Stimulated activated CD4-positive, alpha-beta T cell treated with anti-CD3 and anti-CD28 coated beads, Interleukin-12 subunit alpha, Interleukin-12 subunit beta, amount 100 ng/mL, for 4 hours (primary cell): Measurements from ENCODE around the gene AKNAD1.
"Not testable (repeated sequence)": the region's sequence is repeated elsewhere in the genome, so short reads cannot be mapped to it uniquely, and the experiment has no call there.

Source experiments
- DNase-seq: peaks from one replicate; pipeline ENCODE4 v3.0.0-alpha.2; 2020

Gene AKNAD1, protein sequence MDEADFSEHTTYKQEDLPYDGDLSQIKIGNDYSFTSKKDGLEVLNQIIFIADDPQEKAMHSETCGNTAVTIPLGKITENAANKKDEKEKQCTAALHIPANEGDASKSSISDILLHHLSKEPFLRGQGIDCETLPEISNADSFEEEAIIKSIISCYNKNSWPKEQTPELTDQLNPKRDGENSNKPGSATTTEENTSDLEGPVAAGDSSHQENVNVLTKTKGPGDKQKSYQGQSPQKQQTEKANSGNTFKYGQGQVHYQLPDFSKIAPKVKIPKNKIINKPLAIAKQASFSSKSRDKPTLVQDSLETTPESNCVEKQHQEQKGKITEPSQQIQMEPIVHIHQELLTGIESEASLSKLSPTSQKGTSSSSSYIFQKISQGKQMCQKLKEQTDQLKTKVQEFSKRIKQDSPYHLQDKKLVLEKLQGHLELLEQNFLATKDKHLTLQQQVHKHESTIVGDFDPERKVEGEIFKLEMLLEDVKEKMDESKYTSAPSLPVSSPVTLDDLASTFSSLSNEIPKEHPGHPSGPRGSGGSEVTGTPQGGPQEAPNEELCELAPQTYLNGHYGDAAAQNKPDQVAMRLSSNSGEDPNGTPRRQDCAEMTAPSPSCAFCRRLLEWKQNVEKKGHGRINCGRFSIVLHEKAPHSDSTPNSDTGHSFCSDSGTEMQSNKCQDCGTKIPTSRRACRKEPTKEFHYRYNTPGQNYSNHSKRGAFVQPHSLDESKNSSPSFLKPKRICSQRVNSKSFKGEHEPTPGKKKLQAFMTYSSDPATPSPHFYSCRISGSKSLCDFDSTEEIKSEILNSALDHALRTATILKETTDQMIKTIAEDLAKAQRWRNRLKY

DNA sequence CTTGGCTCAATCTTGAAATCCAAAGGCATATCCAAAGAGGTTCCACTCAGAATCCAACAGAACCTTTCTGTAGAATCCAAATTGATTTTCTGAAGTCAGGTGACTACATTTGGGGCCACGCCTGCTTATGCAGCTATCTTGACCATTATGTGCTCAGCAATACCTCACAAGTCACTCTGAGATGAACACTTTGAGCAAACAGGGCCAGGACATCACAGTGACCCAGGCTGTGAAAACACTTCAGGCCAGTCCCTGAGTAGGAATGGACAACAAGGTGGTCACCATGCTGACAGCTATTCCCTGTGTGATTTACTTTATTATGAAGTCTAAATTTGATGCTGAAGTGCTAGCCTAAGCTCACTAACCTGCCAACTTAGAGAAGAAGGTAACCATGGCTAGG lies at the start of gene AKNAD1:
Gene AKNAD1 (minus strand): TSS at position 101 of the 400 bp plus-strand sequence. CDS start 4,430 bp downstream, outside the sequence.
- DNase-seq: no peak

DNA sequence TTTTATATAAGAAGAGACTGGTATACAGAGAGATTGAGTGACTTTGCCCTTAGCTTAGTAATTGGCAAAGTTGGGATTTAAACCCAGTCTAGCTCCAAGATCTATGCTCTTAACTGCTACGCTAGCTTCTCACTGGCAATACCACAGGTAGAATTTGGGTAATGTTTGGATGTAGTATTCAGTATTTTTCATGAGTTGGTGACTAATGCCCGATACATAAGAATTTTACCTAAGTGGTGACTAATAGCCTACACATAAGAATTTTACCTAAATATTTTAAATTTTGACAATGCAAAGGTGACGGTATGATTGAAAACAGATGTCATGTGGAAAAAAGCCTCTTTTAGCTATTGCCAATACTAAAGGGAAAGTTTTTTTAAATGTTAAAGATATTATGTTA lies 44.2 kb upstream of the AKNAD1 start:
- no peak for DNase-seq

DNA sequence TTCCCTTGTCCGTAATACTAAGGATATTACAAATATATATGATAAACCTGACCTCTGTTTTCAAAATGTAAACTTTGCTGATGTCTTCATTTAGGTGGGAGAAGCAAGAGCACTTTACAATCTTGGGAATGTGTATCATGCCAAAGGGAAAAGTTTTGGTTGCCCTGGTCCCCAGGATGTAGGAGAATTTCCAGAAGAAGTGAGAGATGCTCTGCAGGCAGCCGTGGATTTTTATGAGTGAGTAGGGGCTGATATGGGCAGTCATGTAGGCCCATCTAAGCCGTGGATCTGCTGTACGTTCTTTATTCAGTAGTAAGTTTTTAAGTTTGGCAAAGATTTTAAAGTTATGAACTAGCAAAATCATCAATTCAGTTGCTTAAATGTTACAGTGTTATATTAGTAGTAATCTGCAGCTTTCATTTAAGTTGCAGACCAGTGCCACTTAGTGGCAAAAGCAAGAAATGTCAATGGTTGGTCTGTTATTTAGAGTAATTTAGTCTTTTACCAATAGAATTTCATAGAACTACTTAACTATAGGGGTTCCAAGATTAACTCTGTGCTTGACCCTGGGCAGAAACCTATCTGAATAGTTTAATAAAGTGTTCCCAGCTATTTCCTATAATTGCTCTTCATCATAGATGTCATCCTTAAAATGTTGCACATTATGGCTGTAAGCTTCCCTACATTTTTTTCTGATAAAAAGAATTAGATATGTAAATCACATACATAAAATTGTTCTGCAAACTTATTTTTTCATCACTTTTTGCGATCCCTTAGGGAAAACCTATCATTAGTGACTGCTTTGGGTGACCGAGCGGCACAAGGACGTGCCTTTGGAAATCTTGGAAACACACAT lies 41.2 kb upstream of the AKNAD1 start:
- DNase-seq: no peak

DNA sequence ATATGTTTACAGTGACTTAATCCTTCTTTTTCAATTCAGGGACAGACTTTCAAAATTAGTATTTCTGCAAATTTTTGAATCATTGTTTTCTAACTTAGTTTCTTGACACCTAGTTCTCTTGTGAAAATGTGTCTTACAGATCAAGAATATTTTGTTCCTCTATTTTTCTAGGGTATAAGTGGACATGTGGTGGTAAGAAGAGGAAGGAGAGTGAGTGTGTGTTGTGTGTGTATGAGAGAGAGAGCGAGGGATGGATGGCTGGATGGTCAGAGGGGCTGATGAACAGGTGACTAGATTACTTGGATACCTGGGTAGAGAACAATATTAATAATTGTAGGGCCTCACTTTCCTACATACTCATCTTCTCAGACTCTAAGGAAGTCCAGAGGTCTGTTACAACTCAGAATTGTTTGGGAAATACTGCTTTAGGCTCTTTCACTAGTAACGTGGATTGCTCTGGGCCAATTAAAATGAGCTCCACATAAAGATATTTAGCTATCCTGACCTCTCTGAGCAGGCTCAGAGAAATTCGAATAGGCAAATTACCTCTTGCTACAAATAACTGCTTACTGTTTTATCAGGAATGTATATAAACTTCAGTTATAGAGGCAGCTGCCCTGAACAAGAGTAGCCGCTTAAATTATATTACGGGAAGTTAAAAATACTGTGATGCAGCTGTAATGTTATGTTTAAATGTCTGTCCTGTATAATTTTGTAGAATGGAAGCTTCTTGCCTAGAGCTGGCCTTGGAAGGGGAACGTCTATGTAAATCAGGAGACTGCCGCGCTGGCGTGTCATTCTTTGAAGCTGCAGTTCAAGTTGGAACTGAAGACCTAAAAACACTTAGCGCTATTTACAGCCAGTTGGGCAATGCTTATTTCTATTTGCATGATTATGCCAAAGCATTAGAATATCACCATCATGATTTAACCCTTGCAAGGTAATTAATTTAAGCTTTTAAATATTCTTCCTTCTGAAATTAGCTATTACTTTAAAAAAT lies 39.6 kb upstream of the AKNAD1 start:
- no peak for DNase-seq

DNA sequence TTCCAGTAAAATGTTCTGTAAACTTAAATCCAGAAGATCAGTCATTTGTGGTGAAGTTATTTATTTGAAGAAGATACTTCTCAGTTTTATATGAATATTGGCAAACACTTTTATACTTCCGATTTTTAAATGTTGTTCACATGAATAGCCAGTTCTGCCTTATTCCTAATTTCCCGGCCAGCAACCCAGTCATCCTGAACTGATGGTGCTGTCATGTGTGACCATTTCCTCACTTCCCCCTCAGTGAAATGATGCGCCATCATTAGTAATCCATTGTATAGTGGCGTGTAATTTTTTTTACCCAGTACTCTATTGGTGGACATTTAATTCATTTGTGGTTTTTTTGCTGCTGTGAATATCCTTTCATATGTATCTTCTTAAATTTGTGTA lies 36.2 kb upstream of the AKNAD1 start:
- no peak for DNase-seq

DNA sequence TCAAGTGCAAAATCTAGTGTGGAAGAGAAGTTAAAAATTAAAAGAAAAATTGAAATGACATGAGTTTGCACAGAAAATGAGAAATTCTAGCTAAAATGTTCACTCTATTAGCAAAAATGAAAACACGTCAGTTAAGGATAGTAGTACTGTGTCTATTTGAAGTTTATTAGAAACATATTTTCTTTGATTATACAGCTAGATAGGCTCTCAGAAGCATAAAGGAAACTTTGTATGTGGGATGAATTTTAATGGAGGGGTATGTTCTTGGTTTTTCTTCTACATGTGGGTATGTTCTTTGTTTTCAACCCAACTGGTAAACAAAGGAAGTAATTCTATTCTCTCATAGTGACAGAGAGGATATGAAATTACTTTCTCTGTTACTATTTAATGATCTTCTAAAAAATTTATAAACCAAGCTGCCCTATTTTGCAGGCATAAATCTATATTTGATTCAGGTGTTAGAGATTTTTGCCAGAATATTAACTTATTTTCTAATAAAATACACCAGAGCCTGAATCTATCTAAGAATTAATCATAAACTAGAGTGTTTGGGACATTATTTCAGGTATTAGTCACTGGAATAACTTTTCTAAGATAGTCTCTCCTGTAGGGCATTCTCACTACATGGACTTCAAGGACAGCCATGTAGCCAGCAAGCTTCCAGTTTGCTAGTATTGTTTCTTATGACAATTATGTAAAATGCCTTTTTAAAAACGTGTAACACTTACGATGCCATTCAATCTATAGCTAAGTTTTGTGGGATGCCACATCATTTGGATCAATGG lies 35.7 kb upstream of the AKNAD1 start:
- no peak for DNase-seq

DNA sequence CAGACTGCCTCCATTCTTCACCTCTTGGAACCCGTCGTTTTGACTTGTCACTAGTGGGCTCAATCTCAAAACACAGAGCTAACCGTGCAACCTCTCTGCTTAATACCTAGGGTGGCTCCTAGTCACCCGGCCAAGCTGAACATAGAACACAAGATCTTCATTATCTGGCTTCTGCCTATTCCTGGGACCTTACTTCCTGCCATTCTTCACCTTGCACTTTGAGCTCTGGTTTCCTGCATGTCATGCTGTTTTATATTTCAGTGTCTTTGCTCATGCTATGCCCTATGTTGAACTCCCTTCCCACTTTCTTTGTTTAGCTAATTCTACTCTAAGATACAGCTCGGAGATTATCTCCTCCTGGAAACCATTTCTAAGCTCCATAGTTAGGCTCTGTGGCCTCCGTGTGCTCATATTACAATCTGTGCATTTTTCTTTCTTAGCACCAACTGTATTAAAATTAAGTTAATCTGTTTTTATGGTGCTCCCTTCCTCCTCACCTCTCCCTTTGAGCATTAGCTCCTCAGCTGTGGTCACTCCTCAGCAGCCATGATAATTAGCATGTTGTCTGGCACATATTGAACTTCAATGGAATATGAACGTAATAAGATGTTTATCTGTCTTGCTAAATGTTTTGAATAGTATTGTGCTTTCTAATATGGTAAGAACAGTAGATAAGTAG lies 33.0 kb upstream of the AKNAD1 start:
- no peak for DNase-seq

DNA sequence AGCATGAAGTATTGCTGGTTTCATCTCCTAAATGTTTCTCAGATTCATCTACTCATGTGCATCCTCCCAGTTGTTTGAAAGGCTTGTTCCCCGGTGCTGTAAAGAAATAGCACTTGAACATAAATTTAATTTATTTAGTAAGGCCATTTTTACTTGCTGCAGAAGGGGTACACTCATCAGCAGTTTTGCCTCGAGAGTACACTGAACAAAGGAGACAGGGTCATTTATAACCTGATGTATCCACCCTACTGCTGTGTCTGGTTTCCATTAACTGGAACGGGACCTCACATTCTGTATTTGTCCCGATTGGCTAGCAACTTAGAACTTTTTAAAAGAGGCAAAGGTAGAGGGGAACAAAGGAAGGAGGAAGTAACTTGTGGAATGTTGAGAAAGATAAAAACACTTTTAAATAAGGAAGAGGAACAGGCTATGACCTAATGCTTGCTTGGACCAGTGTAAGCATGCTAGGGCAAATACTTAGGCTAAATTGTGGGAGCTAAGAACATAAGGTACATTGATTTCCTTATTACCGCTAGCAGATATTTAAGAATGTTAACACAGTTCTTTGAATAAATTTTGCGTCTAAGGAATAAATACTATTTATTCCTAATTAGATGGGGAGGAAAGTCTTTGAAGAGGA lies 32.2 kb upstream of the AKNAD1 start:
- not testable (repeated sequence) for DNase-seq

DNA sequence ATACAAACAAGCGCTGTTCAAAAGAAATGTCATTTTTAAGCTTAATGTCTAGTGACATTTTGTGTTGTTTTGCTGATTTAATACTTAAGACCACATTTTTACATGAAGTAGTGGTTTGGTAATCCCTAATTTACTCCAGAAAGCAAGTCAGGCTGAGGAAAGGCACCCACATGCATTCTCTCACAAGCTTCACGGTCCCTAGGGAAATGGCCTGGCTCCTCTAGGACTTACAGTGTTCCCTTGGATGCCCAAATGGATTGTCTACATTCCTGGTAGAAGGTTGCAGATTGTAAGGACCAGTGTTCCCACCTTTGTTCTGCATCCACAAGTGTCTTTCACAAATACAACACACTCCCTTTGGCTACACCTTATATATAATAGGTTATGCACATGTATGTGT lies 29.4 kb upstream of the AKNAD1 start:
- DNase-seq: no peak

DNA sequence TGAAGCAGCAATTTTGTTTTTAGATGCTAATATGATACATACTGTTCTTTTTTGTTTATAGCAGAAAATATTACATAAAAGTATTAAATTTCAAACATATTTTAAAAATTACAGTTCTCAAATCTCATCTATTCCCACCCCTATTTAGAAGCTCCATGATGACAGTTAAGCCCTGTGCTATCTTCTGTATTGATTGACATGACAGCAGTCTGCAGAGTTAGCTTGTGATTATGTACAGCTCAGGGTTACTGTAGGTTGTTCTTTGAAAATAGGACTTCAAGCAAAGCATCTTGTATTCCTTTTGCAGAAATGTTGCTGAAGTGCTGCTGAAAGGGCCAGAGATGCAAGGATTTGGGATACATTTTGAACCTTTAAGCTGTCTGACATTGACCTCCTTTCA lies 28.1 kb upstream of the AKNAD1 start:
- DNase-seq: no peak

DNA sequence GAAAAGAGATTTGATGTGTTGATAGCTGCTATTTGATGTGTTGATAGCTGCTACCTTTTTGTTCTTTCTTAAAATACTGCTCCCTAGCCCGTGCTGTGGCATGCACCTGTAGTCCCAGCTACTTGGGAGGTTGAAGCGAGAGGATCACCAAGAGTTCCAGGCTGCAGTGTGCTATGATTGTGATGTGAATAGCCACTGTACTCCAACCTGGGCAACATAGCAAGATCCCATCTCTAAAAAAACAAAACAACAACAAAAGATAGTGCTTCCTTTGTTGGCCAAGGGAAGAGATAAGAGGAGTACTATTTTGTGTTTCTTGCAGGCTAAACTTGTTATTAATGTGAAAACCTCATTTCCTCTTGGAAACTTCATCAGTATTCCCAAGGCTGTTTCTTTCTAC lies 25.9 kb upstream of the AKNAD1 start:
- DNase-seq: no peak

DNA sequence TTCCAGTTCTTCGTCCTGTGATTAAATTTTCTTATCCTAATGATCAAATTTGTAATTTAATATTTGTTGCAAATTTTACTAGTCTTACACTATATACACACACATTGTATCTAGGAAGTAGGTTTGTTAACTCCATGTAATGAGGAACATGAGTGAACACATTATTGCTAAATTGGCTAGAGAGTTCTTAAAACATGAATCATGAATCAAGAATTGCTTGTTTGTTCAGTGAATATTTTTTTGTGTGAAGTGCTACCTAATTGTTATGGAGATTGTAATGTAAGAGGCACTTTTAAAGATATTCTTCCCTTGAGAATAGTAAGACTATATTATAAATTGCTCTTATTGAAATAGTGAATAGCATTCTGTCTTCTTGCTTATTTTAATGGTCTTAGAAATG lies 24.5 kb upstream of the AKNAD1 start:
- DNase-seq: no peak

DNA sequence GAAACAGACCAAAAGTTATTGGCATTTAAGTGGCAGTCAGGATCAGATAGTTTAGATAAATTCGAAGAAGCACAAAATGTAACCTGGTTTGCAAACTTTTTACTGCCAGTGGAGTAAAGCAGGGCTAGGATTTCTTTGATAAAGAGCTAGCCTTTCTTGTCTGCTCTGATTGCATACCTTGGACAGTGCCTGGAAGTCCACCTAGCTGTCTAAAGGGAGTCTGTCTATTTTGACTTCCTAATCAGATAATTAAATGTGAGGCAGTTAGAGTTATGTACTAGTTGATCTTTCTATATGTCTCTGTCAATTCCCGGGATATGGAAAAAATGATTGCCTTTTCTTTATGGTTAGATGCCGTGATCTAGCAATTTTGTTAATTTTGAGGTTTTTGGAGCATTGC lies 24.0 kb upstream of the AKNAD1 start:
- DNase-seq: no peak

DNA sequence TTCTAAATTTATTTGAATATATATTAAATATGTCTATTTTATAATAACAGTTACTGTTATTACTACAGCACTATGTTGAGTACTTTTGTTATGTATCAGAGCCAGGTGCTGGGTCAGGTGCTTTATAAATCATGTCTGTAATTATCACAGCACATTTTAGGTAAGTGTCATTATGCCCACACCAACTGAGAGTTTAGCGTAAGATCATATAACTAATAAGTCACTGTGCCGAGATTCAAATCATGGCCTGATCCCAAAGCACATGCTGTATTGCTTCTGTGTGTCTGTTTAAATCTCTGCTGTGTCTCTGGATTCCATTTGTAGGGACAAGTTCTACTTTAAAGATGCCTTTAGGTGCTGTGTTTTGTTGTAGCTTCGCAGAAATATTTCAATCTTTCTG lies 21.8 kb upstream of the AKNAD1 start:
- DNase-seq: no peak

DNA sequence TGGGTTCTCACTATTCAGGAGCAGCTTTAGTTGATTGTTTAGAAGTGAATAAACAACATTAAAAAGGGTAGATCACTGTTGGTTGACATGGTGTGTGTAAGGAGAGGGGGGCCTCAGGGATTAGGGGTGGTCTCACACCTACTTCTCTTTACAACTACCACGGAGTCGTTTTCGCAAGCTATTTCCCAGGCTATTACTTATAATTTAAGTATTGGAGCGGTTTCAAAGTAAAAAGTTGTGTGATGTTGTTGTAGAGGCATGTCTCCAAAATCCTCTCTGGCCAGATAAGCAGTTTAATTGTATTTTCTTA lies 21.2 kb upstream of the AKNAD1 start:
- DNase-seq: no peak

DNA sequence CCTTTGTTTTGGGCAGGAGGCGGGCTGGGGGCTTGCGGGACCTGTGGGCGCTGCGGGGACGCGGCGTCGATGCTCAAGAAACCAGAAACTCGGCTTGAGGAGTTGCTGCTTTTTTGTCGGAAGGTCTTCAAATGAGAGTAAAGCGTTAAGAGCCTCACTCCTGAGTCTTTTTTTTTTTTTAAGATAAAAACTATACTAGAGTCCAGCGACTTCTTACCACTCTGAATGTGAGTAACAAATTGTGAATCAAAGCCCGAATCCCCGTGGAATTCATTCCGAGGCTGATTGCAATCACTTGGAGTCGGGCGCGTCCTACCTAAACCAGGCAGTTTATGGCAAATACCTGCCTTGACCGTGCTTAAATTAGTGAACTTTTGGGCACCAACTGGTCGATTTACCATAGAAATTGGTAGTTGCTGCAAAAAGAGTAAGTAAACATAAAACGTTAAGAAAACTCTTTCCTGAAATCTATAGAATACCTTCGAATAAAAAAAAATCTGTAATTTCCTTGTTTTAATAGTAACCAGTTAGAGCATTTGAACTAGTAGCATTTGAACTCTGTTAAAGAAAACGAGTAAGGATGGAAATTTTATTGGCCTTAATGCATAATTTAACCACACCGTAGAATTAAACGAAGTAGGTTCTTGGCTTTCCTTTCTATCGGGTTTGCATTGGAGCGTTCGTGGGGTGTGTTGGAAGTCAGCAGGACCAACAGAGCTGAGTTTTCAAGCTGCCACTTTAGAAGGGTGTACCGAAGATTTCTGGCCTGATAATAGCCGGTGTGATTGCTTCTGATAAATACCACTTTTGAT lies 20.7 kb upstream of the AKNAD1 start:
- no peak for DNase-seq

DNA sequence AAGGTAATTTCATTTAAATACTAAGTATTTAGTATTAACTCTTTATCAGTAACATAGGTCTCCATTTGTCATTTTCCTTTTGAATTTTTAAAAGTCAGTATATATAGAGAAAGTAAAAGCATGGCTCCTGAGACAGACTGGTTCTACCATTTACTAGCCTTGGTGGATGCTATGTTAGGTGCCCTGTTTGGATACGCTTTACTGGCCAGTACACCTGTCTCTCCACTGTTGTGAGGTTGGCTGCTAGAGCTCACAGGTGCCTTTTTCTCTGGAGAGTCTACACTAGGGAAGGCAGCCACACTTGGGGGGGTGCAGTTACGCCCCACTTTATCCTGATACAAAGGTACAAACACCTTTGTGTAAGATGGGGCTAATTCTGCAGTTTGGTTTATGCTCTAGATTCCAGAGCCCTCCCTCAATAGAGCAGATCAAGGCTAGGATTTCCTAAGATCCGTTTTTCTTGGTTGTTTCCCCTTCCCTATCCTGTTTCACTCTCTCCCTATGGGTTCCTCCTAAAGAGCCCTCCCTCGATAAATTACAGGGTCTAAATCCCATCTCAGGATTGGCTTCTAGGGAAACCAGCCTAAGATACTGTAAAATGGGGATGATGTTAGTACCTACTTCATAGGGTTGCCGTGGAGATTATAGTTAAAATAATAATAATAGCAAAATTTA lies 14.3 kb upstream of the AKNAD1 start:
- DNase-seq: no peak

DNA sequence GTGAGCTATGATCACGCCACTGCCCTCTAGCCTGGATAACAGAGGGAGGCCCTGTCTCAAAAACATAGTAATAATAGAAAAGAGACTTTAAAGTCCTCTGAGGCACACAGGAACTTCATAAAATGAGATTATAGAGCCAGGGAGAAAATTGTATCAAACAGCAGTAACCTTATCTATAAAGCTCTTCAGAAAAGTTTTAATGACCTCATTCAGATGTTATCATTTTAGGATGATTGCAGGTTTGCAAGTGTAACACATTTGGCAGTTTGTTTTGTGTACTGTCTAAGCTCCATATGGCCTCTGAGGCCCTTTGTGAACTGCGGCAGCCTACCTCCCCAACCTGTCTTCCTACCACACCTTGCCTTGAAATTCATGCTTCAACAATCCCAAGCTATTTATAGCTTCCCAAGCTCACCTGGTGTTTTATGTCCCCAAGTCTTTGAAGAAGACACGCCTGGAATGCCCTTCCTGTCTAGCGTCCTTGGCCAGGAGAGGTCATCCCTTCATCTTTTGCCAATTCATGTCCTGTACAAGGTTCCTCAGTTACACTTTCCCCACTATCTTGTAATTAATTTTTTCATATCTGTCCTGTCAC lies 8.5 kb upstream of the AKNAD1 start:
- DNase-seq: no peak
